SH-SY5Y (cell line): ENCODE data around the gene GAB2.

Experiments used
- GATA2 ChIP-seq: IDR thresholded peaks from 2 replicates; pipeline ENCODE4 v1.6.1; 2011; ENCODE audit warnings: mild to moderate bottlenecking, low read depth, low read length
- GATA3 ChIP-seq: IDR thresholded peaks from 2 replicates; pipeline ENCODE4 v1.6.1; 2011; ENCODE audit warnings: low read depth, mild to moderate bottlenecking, low read length, moderate library complexity

GRCh38 chr11:78449866-78450265 lies 32.2 kb upstream of the GAB2 start:
- TF ChIP-seq GATA2: no peak
- TF ChIP-seq GATA3: no peak
